ENCODE results near the gene NUDT4B.
"Not testable (repeated sequence)": the region's sequence is repeated elsewhere in the genome, so short reads cannot be mapped to it uniquely, and the experiment has no call there.

The NUDT4B gene

GRCh38 chr1:148738667-148739066, 9.9 kb upstream of the NUDT4B start:
- not testable (repeated sequence) for DNase-seq

GRCh38 chr1:148743200-148743599, 5.4 kb upstream of the NUDT4B start:
- DNase-seq, result not testable (repeated sequence)

- DNase-seq, result not testable (repeated sequence)
Measured at GRCh38 chr1:148743726-148744720, 4.6 kb upstream of the NUDT4B start.

- not testable (repeated sequence) for DNase-seq
Measured at GRCh38 chr1:148749335-148749681, 734 bp downstream of the NUDT4B start.

- DNase-seq, result not testable (repeated sequence)
Measured at GRCh38 chr1:148756231-148756630, 7.7 kb downstream of the NUDT4B start.

- not testable (repeated sequence) for DNase-seq
Measured at GRCh38 chr1:148757446-148757845, 8.9 kb downstream of the NUDT4B start.

GRCh38 chr1:148758412-148758811, 9.8 kb downstream of the NUDT4B start:
- not testable (repeated sequence) for DNase-seq

GRCh38 chr1:148758925-148759324, 10.4 kb downstream of the NUDT4B start:
- not testable (repeated sequence) for DNase-seq

GRCh38 chr1:148759749-148760148, 11.2 kb downstream of the NUDT4B start:
- DNase-seq, result not testable (repeated sequence)

- DNase-seq, result not testable (repeated sequence)
Measured at GRCh38 chr1:148760206-148760605, 11.6 kb downstream of the NUDT4B start.

GRCh38 chr1:148761360-148761759, 12.8 kb downstream of the NUDT4B start:
- not testable (repeated sequence) for DNase-seq

- not testable (repeated sequence) for DNase-seq
Measured at GRCh38 chr1:148765238-148766019, 16.9 kb downstream of the NUDT4B start.

- DNase-seq, result not testable (repeated sequence)
Measured at GRCh38 chr1:148768541-148768940, 20.0 kb downstream of the NUDT4B start.

- not testable (repeated sequence) for DNase-seq
Measured at GRCh38 chr1:148769495-148769894, 20.9 kb downstream of the NUDT4B start.

GRCh38 chr1:148773690-148774089, 25.1 kb downstream of the NUDT4B start:
- DNase-seq, result not testable (repeated sequence)

GRCh38 chr1:148774102-148774501, 25.5 kb downstream of the NUDT4B start:
- not testable (repeated sequence) for DNase-seq

- DNase-seq, result not testable (repeated sequence)
Measured at GRCh38 chr1:148775263-148775662, 26.7 kb downstream of the NUDT4B start.

GRCh38 chr1:148777649-148778048, 29.1 kb downstream of the NUDT4B start:
- DNase-seq, result not testable (repeated sequence)

GRCh38 chr1:148780404-148780803, 31.8 kb downstream of the NUDT4B start:
- not testable (repeated sequence) for DNase-seq

- not testable (repeated sequence) for DNase-seq
Measured at GRCh38 chr1:148791543-148792099, 43.0 kb downstream of the NUDT4B start.

- not testable (repeated sequence) for DNase-seq
Measured at GRCh38 chr1:148793762-148794332, 45.3 kb downstream of the NUDT4B start.

All from NCI-H1417 treated with DMSO at 0.1 percent for 48 hours (cell line).